T-helper 1 cell (primary cell): ENCODE results near the gene MATN4.
A peak's percentile ranks its signal among the peaks of the same experiment; 100 is the strongest.

Experiments
- DNase-seq, 5 donors: peaks; one replicate each; pipeline ENCODE4 v3.0.0-alpha.2; 2012 to 2020

Gene MATN4

GRCh38 chr20:45246109-45246508 is 62.0 kb downstream of the MATN4 start:
- DNase-seq, result peak in 1 of 5 donors; percentile 16
